Measurements from ENCODE around the gene PALLD. TPM values are rescaled to one million over a fixed set of nuclear protein-coding genes. Genes with fewer than 3 reads are reported as not detected.

PALLD gene
- total RNA-seq, 1 donor from 2014 or later: 16.4 TPM

- Mint-ChIP-seq H3K4me3 (ENCODE audit: unreplicated experiment) (no peak overlapping the region), H3K9me3 (ENCODE audit: unreplicated experiment) (no peaks in the 10 kb centered on the region), H3K4me1 (ENCODE audit: unreplicated experiment) (peaks cover 3% of the 10 kb centered on the region), H3K36me3 (ENCODE audit: low read depth, unreplicated experiment) (no peaks in the 10 kb centered on the region), H3K27ac (ENCODE audit: unreplicated experiment) (no peak overlapping the region), H3K27me3 (ENCODE audit: unreplicated experiment) (peaks cover 3% of the 10 kb centered on the region)
- DNase-seq (ENCODE audit: low spot score): no peak
- TF ChIP-seq CTCF (IDR thresholded peaks at IDR 0.05; ENCODE audit: unreplicated experiment): no peak
Measured at GRCh38 chr4:168642591-168642990, 145.7 kb downstream of the PALLD start.

GRCh38 chr4:168643111-168643795, 146.4 kb downstream of the PALLD start:
- TF ChIP-seq CTCF (IDR thresholded peaks at IDR 0.05; ENCODE audit: unreplicated experiment): no peak

GRCh38 chr4:168643796-168644159, 146.9 kb downstream of the PALLD start:
- H3K4me3 Mint-ChIP-seq (ENCODE audit: unreplicated experiment): no peak overlapping the region
- peaks cover 3% of the 10 kb centered on the region for H3K27me3 Mint-ChIP-seq (ENCODE audit: unreplicated experiment)
- no peaks in the 10 kb centered on the region for H3K36me3 Mint-ChIP-seq (ENCODE audit: low read depth, unreplicated experiment)
- TF ChIP-seq CTCF (IDR thresholded peaks at IDR 0.05; ENCODE audit: unreplicated experiment): no peak
- no peak for DNase-seq (ENCODE audit: low spot score)
- no peak overlapping the region for H3K27ac Mint-ChIP-seq (ENCODE audit: unreplicated experiment)
- H3K4me1 Mint-ChIP-seq (ENCODE audit: unreplicated experiment): peaks cover 3% of the 10 kb centered on the region
- H3K9me3 Mint-ChIP-seq (ENCODE audit: unreplicated experiment): no peaks in the 10 kb centered on the region

More at GRCh38 chr4:168643111-168643795, 146.4 kb downstream of the PALLD start:
- no peaks in the 10 kb centered on the region for H3K9me3 Mint-ChIP-seq (ENCODE audit: unreplicated experiment)
- peak overlapping the region; percentile 22 for H3K27ac Mint-ChIP-seq (ENCODE audit: unreplicated experiment)
- H3K4me1 Mint-ChIP-seq (ENCODE audit: unreplicated experiment): peaks cover 3% of the 10 kb centered on the region
- H3K36me3 Mint-ChIP-seq (ENCODE audit: low read depth, unreplicated experiment): no peaks in the 10 kb centered on the region
- DNase-seq (ENCODE audit: low spot score): no peak
- no peak overlapping the region for H3K4me3 Mint-ChIP-seq (ENCODE audit: unreplicated experiment)
- peaks cover 3% of the 10 kb centered on the region for H3K27me3 Mint-ChIP-seq (ENCODE audit: unreplicated experiment)

GRCh38 chr4:168646001-168646768, 149.3 kb downstream of the PALLD start:
- Mint-ChIP-seq H3K4me1 (ENCODE audit: unreplicated experiment) (peaks cover 3% of the 10 kb centered on the region), H3K4me3 (ENCODE audit: unreplicated experiment) (no peak overlapping the region), H3K27ac (ENCODE audit: unreplicated experiment) (no peak overlapping the region)

More at GRCh38 chr4:168646001-168646768, 149.3 kb downstream of the PALLD start:
- no peaks in the 10 kb centered on the region for H3K9me3 Mint-ChIP-seq (ENCODE audit: unreplicated experiment)
- DNase-seq (ENCODE audit: low spot score): no peak
- TF ChIP-seq CTCF (IDR thresholded peaks at IDR 0.05; ENCODE audit: unreplicated experiment): no peak
- H3K36me3 Mint-ChIP-seq (ENCODE audit: low read depth, unreplicated experiment): no peaks in the 10 kb centered on the region
- H3K27me3 Mint-ChIP-seq (ENCODE audit: unreplicated experiment): peaks cover 3% of the 10 kb centered on the region
